Measurements from ENCODE around the gene ERAL1. TPM values are rescaled to one million over a fixed set of nuclear protein-coding genes. Genes with fewer than 3 reads are reported as not detected.

Gene ERAL1
- total and polyA plus RNA-seq, 2 of the 4 experiments (the other 2 are of a cell fraction) = 34.1 to 62.3 TPM

- no peak overlapping the region for H2BK120ac ChIP-seq (ENCODE audit: low read depth, low read length)
- no TSS peak for BruUV-seq (replicated peaks)
- 0 out of 2 replicates have a peak, but pooled peaks cover 2% of the 10 kb centered on the region for H3K27me3 ChIP-seq (ENCODE audit: control insufficient read depth, insufficient read depth, low read length)
- WGBS, 2 experiments (ENCODE audit: extremely low coverage in 2 of 2, insufficient read length in 1 of 2) = 82% methylated on average over 3 of the region's 6 CpGs; no CpG with 5 or more reads in 1 of the 2 experiments
- H4K5ac ChIP-seq (ENCODE audit: low read depth, low read length) = no peak overlapping the region
- H2AFZ ChIP-seq (replicated peaks; ENCODE audit: low read length, poor library complexity) = peak overlapping the region; percentile 21
- no peak overlapping the region for H3K14ac ChIP-seq (replicated peaks; ENCODE audit: low read depth, low read length)
- no peak overlapping the region for H4K91ac ChIP-seq (ENCODE audit: insufficient read depth, low read depth, low read length)
- dilution Hi-C loops (cut with HindIII; ENCODE audit: low sequenced_read_pairs, unreplicated experiment) (no loop called here), in situ Hi-C loops (cut with MboI; ENCODE audit: low sequenced_read_pairs) (no loop called here), intact Hi-C loops (cut with micrococcal nuclease) (no loop called here)
- no peak overlapping the region for H3K18ac ChIP-seq (ENCODE audit: low read depth, low read length)
- POLR2A ChIA-PET (ENCODE audit: unreplicated experiment) = no interaction called here
- no peak for TF ChIP-seq FOS (IDR thresholded peaks at IDR 0.05; ENCODE audit: low read depth, low read length)
- TF ChIP-seq CTCF (conservative IDR thresholded peaks at IDR 0.05; ENCODE audit: low read depth, low read length) = no peak
- no peak for TF ChIP-seq POLR2A (IDR thresholded peaks at IDR 0.05; ENCODE audit: low read depth, low read length)
- TF ChIP-seq RFX5 (IDR thresholded peaks at IDR 0.05; ENCODE audit: low read depth, low read length) = no peak
- TF ChIP-seq RAD21 (IDR thresholded peaks at IDR 0.05; ENCODE audit: low read length) = no peak
- TF ChIP-seq ELK1 (IDR thresholded peaks at IDR 0.05; ENCODE audit: borderline replicate concordance, low read depth, low read length) = no peak
- TF ChIP-seq MAFK (IDR thresholded peaks at IDR 0.05; ENCODE audit: low read depth, low read length) = no peak
- no peak for TF ChIP-seq RCOR1 (IDR thresholded peaks at IDR 0.05; ENCODE audit: insufficient replicate concordance, low read length)
- TF ChIP-seq SMC3 (IDR thresholded peaks at IDR 0.05; ENCODE audit: low read depth, low read length) = no peak
- no peak for TF ChIP-seq NFE2L2 (IDR thresholded peaks at IDR 0.05; ENCODE audit: low read depth, low read length)
- H3K4me1 ChIP-seq (ENCODE audit: control insufficient read depth, insufficient read depth, low read length) = no peaks in the 10 kb centered on the region
- no peaks in the 10 kb centered on the region for H3K9me1 ChIP-seq (ENCODE audit: insufficient read depth, low read length)
- no peak overlapping the region for H2AK5ac ChIP-seq (ENCODE audit: low read depth, low read length)
- CTCF ChIA-PET = no interaction called here
- DNase-seq (no peak), ATAC-seq (ENCODE audit: low read depth) (no peak)
- no peak overlapping the region for H3K56ac ChIP-seq (ENCODE audit: extremely low read depth, insufficient read depth, low read length)
- no peaks in the 10 kb centered on the region for H3K36me3 ChIP-seq (ENCODE audit: control insufficient read depth, insufficient read depth, low read length)
- H3K23ac ChIP-seq (ENCODE audit: low read depth, low read length) = no peak overlapping the region
- no peak overlapping the region for H4K8ac ChIP-seq (ENCODE audit: low read depth in 2 of 2, low read length in 2 of 2)
- no peak overlapping the region for H3K4me2 ChIP-seq (ENCODE audit: low read depth, low read length)
- no peak overlapping the region for H3K9ac ChIP-seq (ENCODE audit: low read depth, low read length)
- H3K4me3 ChIP-seq (ENCODE audit: insufficient read depth, low read depth, low read length) = no peak overlapping the region
- no peaks in the 10 kb centered on the region for H3K79me1 ChIP-seq (ENCODE audit: low read depth in 1 of 2, low read length in 2 of 2)
- no peak overlapping the region for H3K4ac ChIP-seq (ENCODE audit: low read depth, low read length)
- H2BK5ac ChIP-seq (ENCODE audit: low read depth, low read length, poor library complexity, severe bottlenecking) = no peak overlapping the region
- H4K20me1 ChIP-seq (ENCODE audit: insufficient read depth, low read length) = no peaks in the 10 kb centered on the region
- H2BK15ac ChIP-seq (ENCODE audit: low read depth, low read length) = no peak overlapping the region
- H3K9me3 ChIP-seq (ENCODE audit: control insufficient read depth, insufficient read depth, low read length) = no peaks in the 10 kb centered on the region
- H2BK20ac ChIP-seq (ENCODE audit: low read depth, low read length) = no peak overlapping the region
- no peak overlapping the region for H2AK9ac ChIP-seq (replicated peaks; ENCODE audit: low read depth, low read length, poor library complexity)
- H3K27ac ChIP-seq (ENCODE audit: insufficient read depth, low read length) = no peak overlapping the region
These were observed 16.3 kb downstream of the ERAL1 start for GRCh38 chr17:28871056-28871579.
